H4 (cell line): ENCODE data around the gene CMTR2. TPM values are rescaled to one million over a fixed set of nuclear protein-coding genes. Genes with fewer than 3 reads are reported as not detected.
"Not testable (repeated sequence)": the region's sequence is repeated elsewhere in the genome, so short reads cannot be mapped to it uniquely, and the experiment has no call there.

ENCODE experiments used
- DNase-seq: peaks from one replicate; pipeline ENCODE4 v3.0.0-alpha.2; 2015; ENCODE audit warnings: low spot score
- total RNA-seq: library from RNA; depleted of rRNA; stranded (reverse); fragments of >200 nt; shearing (Covaris generic); gene quantifications from 2 replicates; pipeline ENCODE4 v1.2.3, GENCODE V29; 2014; rRNA removed

Gene CMTR2
- 25.1 and 27.0 TPM in 2 replicates for total RNA-seq

GRCh38 chr16:71288890-71289731, at the start of gene CMTR2:
CMTR2 (minus strand) TSS chr16:71289402; CDS start chr16:71285920, 3,482 bp downstream.
- DNase-seq: peak; percentile 98

GRCh38 chr16:71338632-71339031, 49.4 kb upstream of the CMTR2 start:
- no peak for DNase-seq

GRCh38 chr16:71338193-71338592, 49.0 kb upstream of the CMTR2 start:
- peak; percentile 47 for DNase-seq

- DNase-seq: no peak
Measured at GRCh38 chr16:71337631-71338030, 48.4 kb upstream of the CMTR2 start.

GRCh38 chr16:71328151-71328550, 38.9 kb upstream of the CMTR2 start:
- no peak for DNase-seq

- DNase-seq: no peak
Measured at GRCh38 chr16:71327720-71328119, 38.5 kb upstream of the CMTR2 start.

GRCh38 chr16:71319999-71320398, 30.8 kb upstream of the CMTR2 start:
- DNase-seq: no peak

GRCh38 chr16:71315269-71315668, 26.1 kb upstream of the CMTR2 start:
- no peak for DNase-seq

GRCh38 chr16:71313591-71313990, 24.4 kb upstream of the CMTR2 start:
- not testable (repeated sequence) for DNase-seq

GRCh38 chr16:71311553-71312158, 22.5 kb upstream of the CMTR2 start:
- DNase-seq: no peak

GRCh38 chr16:71303938-71304337, 14.7 kb upstream of the CMTR2 start:
- peak; percentile 28 for DNase-seq

- DNase-seq: peak; percentile 14
Measured at GRCh38 chr16:71297341-71297634, 8.1 kb upstream of the CMTR2 start.

GRCh38 chr16:71296584-71297340, 7.6 kb upstream of the CMTR2 start:
- DNase-seq: no peak

- DNase-seq: no peak
Measured at GRCh38 chr16:71295950-71296349, 6.7 kb upstream of the CMTR2 start.

GRCh38 chr16:71293919-71294318, 4.7 kb upstream of the CMTR2 start:
- no peak for DNase-seq

GRCh38 chr16:71292095-71292494, 2.9 kb upstream of the CMTR2 start:
- DNase-seq: not testable (repeated sequence)

GRCh38 chr16:71289732-71290062, 495 bp upstream of the CMTR2 start:
- DNase-seq: no peak

- no peak for DNase-seq
Measured at GRCh38 chr16:71288570-71288889, 672 bp downstream of the CMTR2 start.

GRCh38 chr16:71287911-71288310, 1.3 kb downstream of the CMTR2 start:
- no peak for DNase-seq

- no peak for DNase-seq
Measured at GRCh38 chr16:71287454-71287853, 1.7 kb downstream of the CMTR2 start.

GRCh38 chr16:71283612-71284011, 5.6 kb downstream of the CMTR2 start:
- DNase-seq: no peak

- DNase-seq: no peak
Measured at GRCh38 chr16:71282943-71283342, 6.3 kb downstream of the CMTR2 start.
